Uterus (tissue), 2 donors: Measurements from ENCODE around the gene KCNN3.

ENCODE experiments used
- CTCF ChIP-seq, 4 experiments: fragments of 200-600 bp in 2 of 4; fragments of 450-650 bp in 2 of 4; sonication (generic) in 2 of 4; IDR thresholded peaks; one replicate each; pipeline ENCODE4 v1.5.1; 2016 to 2019; ENCODE audit warnings: antibody characterized with exemption in 4 of 4, mild to moderate bottlenecking in 2 of 4, moderate library complexity in 1 of 4
- POLR2A ChIP-seq, 2 donors: fragments of 450-650 bp; IDR thresholded peaks; one replicate each; pipeline ENCODE4 v1.6.1; 2016; ENCODE audit warnings: antibody characterized with exemption in 2 of 2, mild to moderate bottlenecking in 1 of 2, moderate library complexity in 1 of 2

- TF ChIP-seq POLR2A (IDR thresholded peaks at IDR 0.05), result no peak
- TF ChIP-seq CTCF (IDR thresholded peaks at IDR 0.05), result no peak
Measured at GRCh38 chr1:154832384-154832783, 37.7 kb downstream of the KCNN3 start.
